Brain microvascular endothelial cell (primary cell): ENCODE data around the gene FAM50B.

ENCODE experiments used
- DNase-seq: peaks from one replicate; pipeline ENCODE4 v3.0.0-alpha.2; 2020
- H3K27ac ChIP-seq: fragments of 250-450 bp; sonication (Bioruptor Pico); 2 replicates; pipeline ENCODE4 v1.5.1; 2020; ENCODE audit warnings: mild to moderate bottlenecking, moderate library complexity
- H3K27me3 ChIP-seq: fragments of 250-450 bp; sonication (Bioruptor Pico); replicated peaks from 2 replicates; pipeline ENCODE4 v1.5.1; 2020; ENCODE audit warnings: mild to moderate bottlenecking
- H3K36me3 ChIP-seq: fragments of 250-450 bp; sonication (Bioruptor Pico); replicated peaks from 2 replicates; pipeline ENCODE4 v1.5.1; 2020; ENCODE audit warnings: mild to moderate bottlenecking
- H3K4me3 ChIP-seq: 2 replicates; pipeline ENCODE4 v1.5.1; 2011; ENCODE audit warnings: low read depth, mild to moderate bottlenecking, control low read depth, low read length, moderate library complexity
- in situ Hi-C: cut with HindIII; loops from 2 replicates; pipeline ENCODE4 v1.10.0; 2017; ENCODE audit warnings: low sequenced_read_pairs, low pct_ligation_motif_present
- TF ChIP-seq, protein P1 (sequence below): IDR thresholded peaks from 2 replicates; pipeline ENCODE4 v1.5.1; 2011; ENCODE audit warnings: low read depth, mild to moderate bottlenecking, moderate library complexity, low read length, control low read depth, inconsistent platforms; ENCODE audit errors: missing control alignments

Gene FAM50B

DNA sequence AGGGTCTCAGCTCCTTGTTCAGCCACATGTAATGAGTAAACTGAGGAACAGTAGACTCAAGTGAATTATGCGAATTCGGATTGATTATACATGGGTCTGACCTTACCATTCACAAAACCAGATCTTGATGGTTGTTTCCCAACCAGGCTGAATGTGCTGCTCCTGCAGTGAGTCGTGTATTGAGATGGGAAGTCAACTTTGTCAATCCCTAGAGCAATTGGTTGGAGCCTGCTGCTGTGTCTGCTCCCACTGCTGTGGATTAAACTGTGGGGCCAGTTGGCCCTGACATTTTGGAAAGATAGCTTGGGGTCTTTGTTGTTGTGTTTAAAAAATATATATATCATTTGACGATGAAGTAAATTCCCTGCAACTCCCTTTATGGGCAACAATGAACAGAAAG is 23.9 kb downstream of the FAM50B start:
- Histone ChIP-seq H3K27me3 (no peaks in the 10 kb centered on the region), H3K4me3 (no peak overlapping the region), H3K27ac (no peak overlapping the region), H3K36me3 (no peaks in the 10 kb centered on the region)
- in situ Hi-C loops: no loop called here
- no peak for DNase-seq
- TF ChIP-seq, protein P1, sequence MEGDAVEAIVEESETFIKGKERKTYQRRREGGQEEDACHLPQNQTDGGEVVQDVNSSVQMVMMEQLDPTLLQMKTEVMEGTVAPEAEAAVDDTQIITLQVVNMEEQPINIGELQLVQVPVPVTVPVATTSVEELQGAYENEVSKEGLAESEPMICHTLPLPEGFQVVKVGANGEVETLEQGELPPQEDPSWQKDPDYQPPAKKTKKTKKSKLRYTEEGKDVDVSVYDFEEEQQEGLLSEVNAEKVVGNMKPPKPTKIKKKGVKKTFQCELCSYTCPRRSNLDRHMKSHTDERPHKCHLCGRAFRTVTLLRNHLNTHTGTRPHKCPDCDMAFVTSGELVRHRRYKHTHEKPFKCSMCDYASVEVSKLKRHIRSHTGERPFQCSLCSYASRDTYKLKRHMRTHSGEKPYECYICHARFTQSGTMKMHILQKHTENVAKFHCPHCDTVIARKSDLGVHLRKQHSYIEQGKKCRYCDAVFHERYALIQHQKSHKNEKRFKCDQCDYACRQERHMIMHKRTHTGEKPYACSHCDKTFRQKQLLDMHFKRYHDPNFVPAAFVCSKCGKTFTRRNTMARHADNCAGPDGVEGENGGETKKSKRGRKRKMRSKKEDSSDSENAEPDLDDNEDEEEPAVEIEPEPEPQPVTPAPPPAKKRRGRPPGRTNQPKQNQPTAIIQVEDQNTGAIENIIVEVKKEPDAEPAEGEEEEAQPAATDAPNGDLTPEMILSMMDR: no peak

DNA sequence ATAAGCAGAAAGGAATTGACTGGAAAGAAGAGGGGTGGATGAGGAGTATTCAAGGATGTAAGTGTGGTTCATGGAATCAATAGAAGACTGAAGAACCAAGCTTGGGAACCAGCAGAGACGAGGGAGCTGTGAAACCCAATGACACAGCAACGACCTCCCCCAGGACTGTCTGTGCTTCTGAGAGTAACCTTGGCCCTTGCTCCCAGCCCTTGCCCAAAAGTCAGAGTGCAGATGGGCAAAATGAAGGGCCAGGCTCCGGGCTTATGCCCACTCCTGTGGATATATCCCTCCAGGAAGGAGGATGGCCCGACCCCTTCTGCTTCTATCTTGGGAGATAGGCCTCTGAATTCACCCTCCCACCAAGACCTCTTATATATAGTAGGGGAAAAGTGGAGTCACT is 24.9 kb downstream of the FAM50B start:
- no peak for DNase-seq
- no peaks in the 10 kb centered on the region for H3K36me3 ChIP-seq
- TF ChIP-seq, protein P1: no peak
- H3K4me3 ChIP-seq: no peak overlapping the region
- no peak overlapping the region for H3K27ac ChIP-seq
- H3K27me3 ChIP-seq: no peaks in the 10 kb centered on the region
- in situ Hi-C loops: no loop called here

DNA sequence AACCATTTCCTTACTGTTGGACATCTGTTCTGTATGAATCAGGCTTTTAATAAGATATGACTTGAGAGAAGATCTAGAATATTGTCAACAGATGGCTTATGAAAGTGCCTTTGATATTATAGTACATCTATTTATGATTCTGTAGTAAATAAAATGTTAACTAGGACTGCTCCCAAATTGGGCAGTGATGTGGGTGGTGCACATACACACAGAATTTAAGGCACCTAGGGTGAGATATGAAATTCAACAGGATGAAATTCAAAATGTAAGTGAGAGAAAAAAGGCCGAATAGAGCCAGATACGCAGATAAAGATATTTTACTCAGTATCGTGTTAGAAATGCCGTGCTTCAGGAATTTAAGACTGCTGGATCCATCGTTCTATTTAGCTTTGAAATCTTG is 26.3 kb downstream of the FAM50B start:
- in situ Hi-C loops: no loop called here
- TF ChIP-seq, protein P1: no peak
- Histone ChIP-seq H3K36me3 (no peaks in the 10 kb centered on the region), H3K27ac (no peak overlapping the region), H3K4me3 (no peak overlapping the region), H3K27me3 (no peaks in the 10 kb centered on the region)
- DNase-seq: no peak

DNA sequence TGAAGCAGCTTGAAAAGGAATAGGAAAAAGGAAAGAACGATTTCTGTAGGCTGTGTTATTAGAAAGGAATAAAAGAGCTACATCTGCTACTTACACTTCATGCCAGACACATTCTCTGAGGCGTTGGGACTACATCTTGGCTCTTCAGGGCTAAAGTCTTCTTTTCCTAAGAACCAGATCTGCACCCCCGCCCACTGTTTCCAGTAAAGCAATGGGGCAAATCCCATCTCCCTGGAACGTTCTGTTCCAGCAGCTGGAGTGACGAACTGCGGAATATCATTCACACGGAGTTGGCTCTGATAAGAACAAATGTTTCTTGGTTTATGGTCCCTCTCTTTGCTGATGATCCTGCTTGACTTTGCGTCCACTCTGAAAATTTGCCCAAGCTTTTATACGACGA is 26.9 kb downstream of the FAM50B start:
- TF ChIP-seq, protein P1: no peak
- in situ Hi-C loops: no loop called here
- Histone ChIP-seq H3K36me3 (no peaks in the 10 kb centered on the region), H3K4me3 (no peak overlapping the region), H3K27ac (no peak overlapping the region), H3K27me3 (no peaks in the 10 kb centered on the region)
- DNase-seq: no peak

DNA sequence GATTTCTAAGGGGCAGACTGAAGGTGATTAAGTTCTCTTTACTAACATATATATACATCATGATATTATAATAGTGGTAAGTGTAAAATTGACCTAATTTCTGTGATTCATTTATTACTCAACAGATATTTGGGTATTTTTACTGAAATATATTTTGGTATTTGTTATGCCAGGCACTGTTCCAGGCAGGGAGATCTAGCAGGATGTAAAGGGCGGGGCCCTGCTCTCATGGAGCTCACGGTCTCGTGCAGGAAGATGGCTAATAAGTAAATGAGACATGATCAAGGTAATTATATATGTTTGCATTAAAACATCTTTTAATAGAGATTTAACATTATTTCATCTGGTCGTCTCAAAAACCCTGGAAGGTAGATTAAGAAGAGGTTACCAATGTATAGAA is 27.7 kb downstream of the FAM50B start:
- no peak for DNase-seq
- TF ChIP-seq, protein P1: no peak
- Histone ChIP-seq H3K4me3 (no peak overlapping the region), H3K27me3 (no peaks in the 10 kb centered on the region), H3K36me3 (no peaks in the 10 kb centered on the region), H3K27ac (no peak overlapping the region)
- in situ Hi-C loops: no loop called here

DNA sequence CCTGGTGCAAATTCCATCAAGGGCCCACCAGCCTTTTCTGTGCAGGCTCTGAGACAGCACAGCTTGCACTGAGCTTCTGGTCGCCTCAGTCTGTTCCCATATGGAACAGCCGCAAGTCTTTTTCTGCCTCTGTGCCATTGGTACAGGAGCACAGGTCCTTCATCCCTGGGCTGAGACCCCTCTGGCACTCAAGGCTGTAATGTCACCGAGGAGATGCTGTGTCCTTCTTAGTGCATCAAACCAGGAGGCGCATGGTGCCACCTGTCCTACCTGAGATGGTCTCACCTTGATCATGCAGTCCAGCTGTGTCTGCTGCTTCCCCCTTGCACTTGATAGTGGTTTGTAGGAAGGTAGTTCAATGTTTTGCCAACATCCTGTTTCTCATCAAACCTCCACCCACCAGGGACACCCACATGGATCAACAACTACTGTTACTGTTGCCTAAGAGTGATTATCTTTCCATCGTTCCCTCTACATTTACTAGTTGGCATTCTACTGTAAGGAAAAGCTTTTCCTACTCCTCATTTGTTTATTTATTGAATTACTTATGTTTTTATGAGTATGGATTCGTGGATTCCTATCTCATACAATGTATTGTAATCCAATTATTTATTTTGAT is 29.0 kb downstream of the FAM50B start:
- no peaks in the 10 kb centered on the region for H3K36me3 ChIP-seq
- H3K27me3 ChIP-seq: no peaks in the 10 kb centered on the region
- DNase-seq: no peak
- H3K27ac ChIP-seq: no peak overlapping the region
- in situ Hi-C loops: no loop called here
- no peak overlapping the region for H3K4me3 ChIP-seq
- TF ChIP-seq, protein P1: no peak
